GM19351 (cell line): ENCODE measurements around the gene NR5A1.

Experiments
- ATAC-seq: cut with Tn5 transposase; IDR thresholded peaks from one replicate; pipeline ENCODE4 v1.9.1; 2021; ENCODE audit warnings: mild to moderate bottlenecking, moderate library complexity; ENCODE audit not compliant: unreplicated experiment

Gene NR5A1

GRCh38 chr9:124467410-124468060 lies 39.7 kb downstream of the NR5A1 start:
- ATAC-seq = no peak

DNA sequence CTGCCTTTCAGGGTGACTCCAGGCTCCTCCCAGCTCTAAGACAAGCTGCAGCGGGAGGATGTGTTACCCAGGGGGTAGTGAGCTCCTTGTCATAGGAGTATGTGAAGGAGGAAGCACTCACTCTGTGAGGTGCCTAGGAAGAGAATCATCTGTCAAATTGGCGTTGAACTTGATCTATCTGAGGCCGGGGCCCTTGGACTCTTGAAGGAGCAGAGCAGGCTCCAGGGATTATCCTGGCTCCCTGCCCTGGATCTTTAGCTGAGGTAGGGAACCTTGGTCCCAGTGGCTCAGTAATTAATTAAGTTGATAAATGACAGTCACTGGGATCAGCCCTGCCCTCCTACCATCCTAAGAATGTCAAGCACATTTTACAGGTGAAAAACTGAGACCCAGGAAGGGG lies 41.5 kb downstream of the NR5A1 start:
- no peak for ATAC-seq

GRCh38 chr9:124462739-124463138 lies 44.5 kb downstream of the NR5A1 start:
- ATAC-seq = no peak

- ATAC-seq = no peak
These were observed 48.8 kb downstream of the NR5A1 start for GRCh38 chr9:124458441-124458840.

- ATAC-seq = no peak
These were observed 49.2 kb downstream of the NR5A1 start for GRCh38 chr9:124457887-124458431.

DNA sequence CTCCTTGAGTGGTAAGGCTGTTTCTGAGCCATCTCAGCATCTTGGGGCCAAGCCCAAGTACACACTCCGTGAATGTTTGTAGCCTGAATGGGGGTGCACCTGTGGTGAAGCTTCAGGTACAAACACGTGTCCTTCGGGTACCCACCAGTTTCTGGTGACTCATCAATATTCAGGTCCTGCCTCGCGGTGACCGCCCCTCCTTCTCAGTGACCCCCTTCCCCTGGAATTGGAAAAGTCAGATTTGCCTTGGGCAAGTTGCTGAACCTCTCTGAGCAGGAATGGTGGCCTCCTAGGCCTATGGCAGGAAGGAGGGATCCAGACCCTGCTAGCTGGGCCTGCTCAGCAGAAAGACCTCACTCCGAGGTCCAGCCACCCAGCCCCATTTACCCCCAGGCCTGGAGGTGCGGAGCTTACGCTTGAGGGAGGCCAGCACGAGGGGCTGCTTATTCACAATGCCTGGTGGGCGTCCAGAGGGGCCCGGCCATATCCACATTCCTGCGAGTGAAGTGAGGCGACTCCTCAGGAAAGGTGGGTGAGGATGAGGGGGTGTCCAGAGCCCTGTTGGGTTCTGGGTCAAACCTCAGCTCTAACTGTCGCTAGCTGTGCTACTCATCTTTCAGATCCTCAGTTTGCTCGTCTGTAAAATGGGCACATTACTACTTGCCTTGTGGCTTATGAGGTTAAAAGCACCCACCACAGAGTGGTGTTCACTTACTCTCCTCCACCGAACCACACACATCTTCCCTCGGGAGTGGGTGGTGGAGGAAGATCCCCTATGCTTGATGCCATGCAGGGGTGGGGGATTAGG lies 49.9 kb downstream of the NR5A1 start:
- no peak for ATAC-seq

DNA sequence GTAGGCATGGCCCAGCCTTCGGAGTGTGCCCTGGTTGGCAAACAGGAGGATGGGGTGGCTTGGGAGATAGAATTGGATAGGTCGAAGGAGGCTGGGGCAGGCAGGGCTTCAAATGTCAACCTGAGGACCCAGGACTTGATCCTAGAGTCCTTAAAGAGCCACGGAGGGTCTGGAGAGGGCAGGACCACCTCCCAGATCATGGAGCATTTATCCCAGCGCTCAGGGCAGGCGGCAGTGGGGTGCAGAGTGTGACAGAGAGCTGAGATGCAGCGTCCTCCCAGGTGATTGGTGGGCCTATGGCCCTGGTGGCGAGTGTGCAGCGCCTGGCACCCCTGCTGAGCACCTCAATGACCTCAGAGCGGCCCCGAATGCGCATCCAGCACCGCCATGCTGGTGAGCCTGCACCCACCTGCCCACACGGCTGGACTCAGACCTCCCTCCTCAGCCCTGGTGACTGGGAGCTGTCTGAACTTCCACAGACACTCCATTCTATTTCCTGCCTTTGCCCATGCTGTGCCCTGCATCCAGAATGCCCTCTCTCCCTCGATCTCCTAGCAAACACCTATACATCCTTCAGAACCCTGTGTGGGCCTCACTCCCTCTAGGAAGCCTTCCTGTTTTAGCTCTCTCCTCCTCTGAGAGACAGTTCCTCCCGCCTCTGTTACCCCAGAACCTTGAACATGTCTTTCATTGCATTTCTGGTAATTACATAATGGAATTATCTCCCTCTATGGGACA lies 50.7 kb downstream of the NR5A1 start:
- no peak for ATAC-seq

DNA sequence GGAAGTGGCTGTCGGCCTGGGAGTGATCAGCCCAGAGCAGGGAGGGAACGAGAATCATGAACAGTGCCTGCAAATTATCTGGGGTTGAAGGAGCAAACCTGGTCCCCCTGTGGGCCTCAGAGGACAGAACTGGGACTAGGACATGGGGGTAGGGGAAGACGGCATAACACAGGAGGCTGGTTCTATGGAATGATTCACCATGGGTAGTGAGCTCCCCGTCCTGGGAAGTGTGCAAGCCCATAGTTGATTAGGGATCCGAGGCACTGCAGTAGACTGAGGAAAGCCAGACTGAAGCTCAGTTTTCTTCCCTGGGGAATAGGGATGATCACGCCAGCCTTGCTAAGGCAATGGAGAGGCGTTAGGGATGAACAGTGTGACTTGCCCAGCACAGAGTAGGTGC lies 51.4 kb downstream of the NR5A1 start:
- ATAC-seq = no peak

- ATAC-seq = no peak
These were observed 52.3 kb downstream of the NR5A1 start for GRCh38 chr9:124454791-124455443.

GRCh38 chr9:124454296-124454695 lies 52.9 kb downstream of the NR5A1 start:
- ATAC-seq = no peak

DNA sequence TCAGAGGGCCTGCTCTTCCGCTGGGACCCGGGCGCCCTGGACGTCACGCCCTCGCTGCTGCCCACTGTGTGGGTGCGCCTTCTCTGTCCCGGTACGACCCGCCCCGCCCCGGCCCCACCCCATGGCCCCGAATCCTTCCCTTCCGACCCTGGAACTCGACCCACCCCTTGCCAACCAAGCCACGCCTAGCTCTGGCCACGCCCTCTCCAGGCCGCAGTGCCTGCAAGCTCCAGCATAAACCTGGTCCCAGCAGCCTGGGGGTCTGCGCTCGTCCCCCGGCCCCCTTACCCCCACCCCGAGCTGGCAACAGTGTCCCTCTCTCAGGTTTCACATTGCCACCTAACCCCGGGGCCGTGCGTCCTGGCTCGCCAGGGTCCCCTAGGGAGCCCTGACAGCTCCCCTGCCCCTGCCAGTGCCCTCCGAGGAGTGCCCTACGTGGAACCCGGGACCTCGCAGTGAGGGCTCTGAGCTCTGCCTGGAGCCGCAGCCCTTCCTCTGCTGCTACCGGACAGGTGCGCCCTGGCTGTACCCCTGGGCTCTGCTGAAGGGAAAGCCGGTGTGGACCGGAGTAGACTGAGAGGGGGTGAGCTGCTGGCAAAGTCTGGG lies 53.5 kb downstream of the NR5A1 start:
- no peak for ATAC-seq

GRCh38 chr9:124452841-124453585 lies 54.2 kb downstream of the NR5A1 start:
- ATAC-seq = no peak

DNA sequence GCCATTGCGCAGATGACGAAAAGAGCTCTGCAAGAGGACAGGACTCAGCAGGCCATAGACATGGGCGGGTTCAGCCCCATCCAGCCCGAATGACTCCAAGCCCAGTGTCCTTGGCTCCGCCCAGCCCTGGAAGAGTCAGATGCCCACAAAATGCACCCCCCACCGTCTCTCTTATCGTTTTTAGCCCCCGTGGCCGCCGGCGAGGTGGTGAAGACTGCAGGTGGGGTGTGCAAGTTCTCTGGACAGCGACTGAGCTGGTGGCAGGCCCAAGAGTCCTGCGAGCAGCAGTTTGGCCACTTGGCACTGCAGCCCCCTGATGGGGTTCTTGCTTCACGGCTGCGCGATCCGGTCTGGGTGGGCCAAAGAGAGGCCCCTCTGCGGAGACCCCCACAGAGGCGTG lies 54.9 kb downstream of the NR5A1 start:
- ATAC-seq = no peak

DNA sequence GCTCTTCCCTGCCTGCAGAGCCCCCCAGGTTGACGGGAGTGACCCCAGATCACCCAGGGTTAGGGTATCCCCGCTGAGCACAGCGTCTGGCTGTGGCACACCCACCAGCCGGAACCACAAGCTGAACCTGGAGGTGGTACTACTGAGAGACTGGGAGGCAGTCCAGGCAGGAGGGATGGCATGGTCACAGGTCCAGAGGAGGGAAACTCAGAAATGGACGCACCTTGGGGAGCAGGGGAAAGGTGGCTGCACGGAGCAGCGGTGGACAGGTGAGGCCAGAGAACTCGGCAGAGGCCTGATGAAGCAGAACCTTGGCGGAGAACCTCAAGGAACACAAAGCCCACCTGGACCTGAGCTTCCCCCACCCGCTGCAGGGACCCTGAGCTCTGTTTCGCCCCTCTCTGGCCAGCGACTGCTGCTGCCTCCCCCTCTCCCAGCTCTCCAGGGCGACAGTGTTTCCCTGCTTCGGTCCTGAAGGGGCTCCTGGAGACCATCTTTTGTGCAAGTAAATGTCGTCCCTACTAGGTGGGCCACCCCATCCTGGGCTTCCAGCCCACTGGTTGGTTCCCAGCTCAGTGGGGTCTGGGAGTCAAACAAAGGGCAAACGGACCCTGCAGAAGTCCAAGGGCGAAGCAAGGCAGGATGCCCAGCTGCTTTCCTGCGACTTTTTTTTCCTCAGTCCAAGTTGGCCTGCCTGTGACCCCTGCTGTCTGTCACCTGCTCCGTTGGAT lies 56.1 kb downstream of the NR5A1 start:
- no peak for ATAC-seq

DNA sequence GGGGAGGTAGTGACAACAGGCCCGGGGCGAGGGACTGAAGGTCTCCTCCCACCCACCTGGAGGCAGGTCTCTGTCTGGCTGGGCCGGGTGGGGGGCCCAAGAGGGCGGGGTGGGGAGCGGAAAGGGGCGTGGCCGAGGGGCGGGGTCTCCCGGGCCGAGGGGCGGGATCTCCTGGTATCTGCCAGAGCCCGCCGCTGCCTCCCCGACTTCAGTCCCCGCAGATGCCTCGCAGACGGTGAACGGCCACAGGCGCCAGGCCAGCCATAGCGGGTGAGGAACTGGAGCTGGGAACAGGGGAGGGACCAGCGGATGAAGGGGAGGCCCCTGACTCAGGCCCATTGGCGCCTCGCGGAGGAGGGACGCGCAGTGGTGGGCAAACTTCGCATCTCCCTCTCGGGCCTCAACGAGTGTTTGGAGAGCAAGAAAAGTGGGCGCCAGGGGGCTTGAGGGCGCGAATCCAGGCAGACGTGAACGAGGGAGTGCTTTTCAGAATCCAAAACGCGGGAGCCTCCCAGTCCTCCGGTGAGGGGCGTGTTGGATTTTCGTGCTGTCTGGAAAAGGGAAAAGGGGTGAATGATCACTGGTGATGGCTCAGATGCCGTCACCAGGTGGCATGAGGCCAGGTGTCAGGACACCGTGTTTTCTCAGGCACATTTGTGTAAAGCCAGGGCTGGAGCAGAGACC lies 56.8 kb downstream of the NR5A1 start, which contains the start of gene ADGRD2:
Gene ADGRD2 (plus strand): TSS at position 211 of the 684 bp plus-strand sequence. CDS start 1,216 bp downstream, outside the sequence.
- ATAC-seq = no peak

DNA sequence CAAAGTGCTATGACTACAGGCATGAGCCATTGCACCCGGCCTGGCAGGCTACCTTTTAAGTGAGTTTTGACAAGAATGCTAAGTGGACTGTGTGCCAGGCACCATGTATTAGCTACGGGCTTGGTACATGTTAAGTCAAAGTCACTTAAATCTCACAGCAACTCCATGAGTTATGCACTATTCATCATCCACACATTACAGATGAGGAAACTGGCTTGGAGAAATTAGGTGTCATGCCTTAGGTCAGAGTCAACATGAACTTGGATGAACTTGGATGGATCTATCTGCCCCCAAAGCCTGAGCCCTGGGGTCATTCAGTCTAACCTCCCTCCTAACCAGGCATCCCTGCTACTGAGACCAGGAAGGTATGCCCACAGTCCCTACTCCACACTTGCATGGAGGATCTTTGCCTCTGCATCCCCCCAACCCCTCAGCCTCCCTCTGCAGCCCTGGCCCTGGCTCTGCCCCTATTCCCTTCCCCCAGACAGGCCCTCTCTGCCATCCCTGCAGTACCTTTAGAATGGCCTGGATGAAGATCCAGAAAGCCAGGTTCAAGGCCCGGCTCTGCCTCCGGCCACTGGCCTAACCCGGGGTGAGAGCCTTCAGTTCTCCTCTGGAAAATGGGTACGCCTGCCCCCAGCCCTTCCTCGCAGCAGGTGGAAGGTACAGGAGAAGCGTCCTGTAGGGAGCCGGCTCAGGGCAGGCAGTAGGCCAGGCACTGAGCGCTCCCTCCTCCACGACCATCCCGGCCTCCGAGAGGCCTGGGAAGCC lies 57.6 kb downstream of the NR5A1 start:
- no peak for ATAC-seq

- ATAC-seq = no peak
These were observed 59.2 kb downstream of the NR5A1 start for GRCh38 chr9:124448019-124448418.

GRCh38 chr9:124447297-124447661 lies 59.9 kb downstream of the NR5A1 start:
- ATAC-seq = no peak
